SK-N-SH treated with all-trans-retinoic acid at 6 μM for 48 hours (cell line): ENCODE measurements around the gene RER1.

Experiments
- ATAC-seq: fragments of 200-7000 bp; cut with Tn5 transposase; 3 replicates; pipeline ENCODE4 v1.9.1; 2020; ENCODE audit warnings: mild to moderate bottlenecking, moderate library complexity
- BACH2 ChIP-seq: fragments of 250-450 bp; sonication (Bioruptor Pico); IDR thresholded peaks from 2 replicates; pipeline ENCODE4 v1.9.0; 2021; ENCODE audit warnings: mild to moderate bottlenecking, borderline replicate concordance
- CREB5 ChIP-seq: fragments of 250-450 bp; sonication (Bioruptor Pico); IDR thresholded peaks from 2 replicates; pipeline ENCODE4 v1.5.1; 2020; ENCODE audit warnings: low read depth, mild to moderate bottlenecking, moderate library complexity
- CSDC2 ChIP-seq: fragments of 250-450 bp; sonication (Bioruptor Pico); IDR thresholded peaks from 2 replicates; pipeline ENCODE4 v1.5.0; 2020; ENCODE audit warnings: mild to moderate bottlenecking, moderate library complexity
- CSRNP3 ChIP-seq: fragments of 250-450 bp; sonication (Bioruptor Pico); IDR thresholded peaks from 2 replicates; pipeline ENCODE4 v1.5.1; 2021; ENCODE audit warnings: mild to moderate bottlenecking, moderate library complexity
- ESRRG ChIP-seq: fragments of 250-450 bp; sonication (Bioruptor Pico); IDR thresholded peaks from 2 replicates; pipeline ENCODE4 v1.6.1; 2021; ENCODE audit warnings: mild to moderate bottlenecking
- GLIS3 ChIP-seq: fragments of 250-450 bp; sonication (Bioruptor Pico); IDR thresholded peaks from 2 replicates; pipeline ENCODE4 v1.5.0; 2020; ENCODE audit warnings: mild to moderate bottlenecking, moderate library complexity
- ISL1 ChIP-seq: fragments of 250-450 bp; sonication (Bioruptor Pico); IDR thresholded peaks from 2 replicates; pipeline ENCODE4 v2.1.2; 2022; ENCODE audit warnings: mild to moderate bottlenecking, moderate library complexity
- OSR1 ChIP-seq: fragments of 250-450 bp; sonication (Bioruptor Pico); IDR thresholded peaks from 2 replicates; pipeline ENCODE4 v1.8.0; 2022; ENCODE audit warnings: moderate library complexity, mild to moderate bottlenecking, inconsistent platforms
- PATZ1 ChIP-seq: fragments of 250-450 bp; sonication (Bioruptor Pico); IDR thresholded peaks from 2 replicates; pipeline ENCODE4 v1.8.0; 2020; ENCODE audit warnings: mild to moderate bottlenecking, moderate library complexity, borderline replicate concordance
- POU6F1 ChIP-seq: fragments of 250-450 bp; sonication (Bioruptor Pico); IDR thresholded peaks from 2 replicates; pipeline ENCODE4 v1.8.0; 2021; ENCODE audit warnings: low read depth, mild to moderate bottlenecking, moderate library complexity, borderline replicate concordance
- PPARA ChIP-seq: fragments of 250-450 bp; sonication (Bioruptor Pico); IDR thresholded peaks from 2 replicates; pipeline ENCODE4 v1.5.0; 2020; ENCODE audit warnings: mild to moderate bottlenecking, borderline replicate concordance
- RARB ChIP-seq: fragments of 250-450 bp; sonication (Bioruptor Pico); IDR thresholded peaks from 2 replicates; pipeline ENCODE4 v1.8.0; 2021; ENCODE audit warnings: mild to moderate bottlenecking, moderate library complexity
- SNAI2 ChIP-seq: fragments of 250-450 bp; sonication (Bioruptor Pico); IDR thresholded peaks from 2 replicates; pipeline ENCODE4 v1.5.0; 2020; ENCODE audit warnings: mild to moderate bottlenecking, moderate library complexity
- TCF4 ChIP-seq: fragments of 250-450 bp; sonication (Bioruptor Pico); IDR thresholded peaks from 2 replicates; pipeline ENCODE4 v1.8.0; 2021; ENCODE audit warnings: mild to moderate bottlenecking, moderate library complexity, borderline replicate concordance
- TOX ChIP-seq: fragments of 250-450 bp; sonication (Bioruptor Pico); IDR thresholded peaks from 2 replicates; pipeline ENCODE4 v1.8.0; 2021; ENCODE audit warnings: mild to moderate bottlenecking, moderate library complexity, borderline replicate concordance
- TSHZ2 ChIP-seq: fragments of 250-450 bp; sonication (Bioruptor Pico); IDR thresholded peaks from 2 replicates; pipeline ENCODE4 v1.5.0; 2020; ENCODE audit warnings: mild to moderate bottlenecking, moderate library complexity
- ZC3H10 ChIP-seq: fragments of 250-450 bp; sonication (Bioruptor Pico); IDR thresholded peaks from 2 replicates; pipeline ENCODE4 v1.5.1; 2021; ENCODE audit warnings: mild to moderate bottlenecking, moderate library complexity
- ZFP3 ChIP-seq: fragments of 250-450 bp; sonication (Bioruptor Pico); IDR thresholded peaks from 2 replicates; pipeline ENCODE4 v1.5.0; 2020; ENCODE audit warnings: mild to moderate bottlenecking, moderate library complexity
- ZFP30 ChIP-seq: fragments of 450-650 bp; formaldehyde crosslinking; IDR thresholded peaks from 2 replicates; pipeline ENCODE4 v1.5.0; 2022; ENCODE audit warnings: mild to moderate bottlenecking, moderate library complexity
- ZNF565 ChIP-seq: fragments of 450-650 bp; formaldehyde crosslinking; conservative IDR thresholded peaks from 2 replicates; pipeline ENCODE4 v1.5.0; 2020; ENCODE audit warnings: low read depth, mild to moderate bottlenecking, moderate library complexity
- ZNF70 ChIP-seq: fragments of 450-650 bp; formaldehyde crosslinking; IDR thresholded peaks from 2 replicates; pipeline ENCODE4 v1.5.0; 2020; ENCODE audit warnings: mild to moderate bottlenecking, moderate library complexity
- ZNF8 ChIP-seq: fragments of 450-650 bp; formaldehyde crosslinking; IDR thresholded peaks from 2 replicates; pipeline ENCODE4 v1.5.0; 2020; ENCODE audit warnings: mild to moderate bottlenecking, moderate library complexity

RER1 gene

GRCh38 chr1:2403273-2403672, 11.6 kb downstream of the RER1 start:
- ATAC-seq, result no peak
- no peak for TF ChIP-seq ZFP3 (CRISPR knock-in tag)
- no peak for TF ChIP-seq TSHZ2
- no peak for TF ChIP-seq ESRRG

GRCh38 chr1:2404142-2404889, 12.7 kb downstream of the RER1 start:
- ATAC-seq, result no peak
- TF ChIP-seq GLIS3 (CRISPR knock-in tag) (no peak), POU6F1 (no peak), ESRRG (no peak), SNAI2 (no peak), CSDC2 (CRISPR knock-in tag) (no peak), OSR1 (no peak), ZC3H10 (CRISPR knock-in tag) (no peak), CREB5 (CRISPR knock-in tag) (no peak)

- peak; percentile 3; the same call in 1 of the 3 replicates for ATAC-seq
- no peak for TF ChIP-seq CSRNP3 (CRISPR knock-in tag)
- TF ChIP-seq GLIS3 (CRISPR knock-in tag), result no peak
- no peak for TF ChIP-seq TCF4 (CRISPR knock-in tag)
- no peak for TF ChIP-seq BACH2 (CRISPR knock-in tag)
- TF ChIP-seq PPARA (CRISPR knock-in tag), result no peak
- TF ChIP-seq ZFP30, result no peak
- TF ChIP-seq ZNF8 (CRISPR knock-in tag), result no peak
- no peak for TF ChIP-seq TOX (CRISPR knock-in tag)
- TF ChIP-seq ISL1 (CRISPR knock-in tag), result no peak
- TF ChIP-seq ESRRG, result no peak
- no peak for TF ChIP-seq CSDC2 (CRISPR knock-in tag)
- TF ChIP-seq PATZ1 (CRISPR knock-in tag), result no peak
- no peak for TF ChIP-seq ZC3H10 (CRISPR knock-in tag)
- no peak for TF ChIP-seq TSHZ2
- no peak for TF ChIP-seq OSR1
- no peak for TF ChIP-seq CREB5 (CRISPR knock-in tag)
- no peak for TF ChIP-seq ZNF565 (CRISPR knock-in tag)
- TF ChIP-seq ZNF70, result no peak
- TF ChIP-seq RARB (CRISPR knock-in tag), result no peak
These were observed 13.4 kb downstream of the RER1 start for GRCh38 chr1:2404890-2405511.
